Fibroblast of skin of right quadriceps (primary cell): ENCODE data around the gene GALC.
"Not testable (repeated sequence)": the region's sequence is repeated elsewhere in the genome, so short reads cannot be mapped to it uniquely, and the experiment has no call there.

Source experiments
- DNase-seq: peaks from one replicate; pipeline ENCODE4 v3.0.0-alpha.2; 2013

GALC gene

DNA sequence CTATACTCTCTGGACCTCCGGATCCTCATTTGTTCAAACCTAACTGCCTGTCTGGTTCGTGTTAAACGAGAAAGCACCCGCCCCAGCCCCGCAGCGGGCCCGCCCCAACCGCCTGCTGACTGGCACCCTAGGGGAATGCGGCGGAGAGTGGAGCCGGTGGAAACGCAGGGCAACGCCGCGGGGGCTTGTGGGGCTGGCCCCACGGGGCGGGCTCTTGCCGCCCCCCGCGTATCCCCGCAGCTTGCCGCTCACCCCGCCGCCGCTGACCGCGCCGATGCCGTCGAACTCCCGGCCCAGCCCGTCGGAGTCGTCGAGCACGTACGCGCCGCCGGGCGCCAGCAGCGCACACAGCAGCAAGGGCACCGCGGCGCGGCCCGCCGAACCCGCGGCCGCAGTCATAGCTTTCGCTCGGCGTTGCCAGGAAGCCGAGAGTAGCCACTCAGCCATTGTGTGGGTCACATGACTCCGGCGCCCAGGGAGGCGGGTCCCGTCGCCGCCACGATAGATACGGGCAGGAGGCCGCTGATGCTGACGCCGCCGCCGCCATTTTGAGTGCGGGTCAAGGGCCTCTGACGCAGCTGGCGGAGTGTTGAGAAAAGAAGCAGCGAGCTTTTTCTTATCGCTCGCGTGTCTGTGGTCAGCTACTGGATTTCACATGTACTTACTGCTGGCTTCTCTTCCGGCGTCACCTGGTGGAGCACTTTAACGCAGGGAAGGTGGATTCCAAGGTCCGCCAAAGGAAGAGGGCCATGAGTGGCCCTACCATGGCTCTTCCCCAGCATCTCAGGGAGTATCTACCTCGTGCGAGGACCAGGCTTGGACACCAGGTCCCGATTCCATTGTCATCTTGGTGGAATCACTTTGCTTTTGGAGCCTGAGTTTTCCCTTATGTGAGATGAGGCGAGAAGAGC is at the start of gene GALC:
Gene GALC, minus strand, starts transcription at position 465 of the 911 bp plus-strand sequence. Its CDS starts 18 bp downstream, at position 447.
- peak; percentile 91 for DNase-seq

DNA sequence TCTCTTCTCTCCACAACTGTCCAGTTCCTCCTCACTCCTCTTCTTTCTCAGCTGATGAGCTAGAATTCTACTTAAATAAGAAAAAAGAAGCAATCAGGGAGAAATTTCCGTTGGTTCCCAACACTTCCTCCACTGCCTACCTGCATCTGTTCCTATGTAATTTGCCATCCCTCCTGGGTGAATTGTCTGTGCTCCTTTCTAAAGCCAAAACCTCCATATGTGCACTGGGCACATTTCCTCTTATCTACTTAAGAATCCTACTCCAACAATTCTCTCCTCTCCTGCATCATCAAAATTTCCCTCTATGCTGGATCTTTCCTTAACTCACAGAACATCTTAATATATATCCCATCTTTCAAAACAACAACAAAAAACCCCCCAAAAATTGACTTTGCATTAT is 47.2 kb upstream of the GALC start:
- no peak for DNase-seq

DNA sequence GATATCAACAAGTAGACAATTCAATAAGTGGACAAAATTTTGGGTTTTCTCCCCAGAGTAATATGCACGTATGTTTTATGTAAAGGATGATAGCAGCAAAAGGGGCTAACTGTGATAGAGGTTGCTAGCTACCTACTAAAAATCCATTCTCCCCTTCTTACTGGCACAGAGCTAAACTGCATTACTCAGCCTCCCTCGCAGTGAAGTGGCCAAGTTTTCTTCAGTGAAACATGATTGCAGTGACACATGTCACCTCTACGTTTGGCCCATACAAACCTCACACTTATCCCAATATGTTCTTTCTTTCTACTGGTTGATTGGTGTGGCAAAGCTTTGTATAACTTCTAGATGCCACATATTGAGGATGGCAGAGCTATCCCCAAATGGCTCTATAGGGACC is 46.2 kb upstream of the GALC start:
- no peak for DNase-seq

DNA sequence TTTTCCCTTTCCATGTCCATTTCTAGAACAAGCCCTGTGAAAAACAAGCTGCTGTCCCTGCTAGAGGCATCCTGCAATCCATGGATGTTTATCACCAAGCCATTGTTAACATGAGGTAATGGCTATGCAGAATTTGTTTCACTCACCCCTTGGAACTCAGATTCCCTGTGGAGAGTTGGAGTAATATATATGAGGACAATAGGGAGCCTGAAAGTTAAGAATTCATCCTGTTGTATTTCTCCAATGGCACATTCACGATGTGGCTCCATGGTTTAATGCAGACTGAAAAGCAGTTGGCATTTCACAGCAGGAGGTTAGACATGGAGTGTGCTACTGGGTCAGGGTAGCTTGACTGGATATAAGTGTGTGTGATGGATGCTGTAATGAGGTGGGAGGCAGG is 44.3 kb upstream of the GALC start:
- DNase-seq, result no peak

DNA sequence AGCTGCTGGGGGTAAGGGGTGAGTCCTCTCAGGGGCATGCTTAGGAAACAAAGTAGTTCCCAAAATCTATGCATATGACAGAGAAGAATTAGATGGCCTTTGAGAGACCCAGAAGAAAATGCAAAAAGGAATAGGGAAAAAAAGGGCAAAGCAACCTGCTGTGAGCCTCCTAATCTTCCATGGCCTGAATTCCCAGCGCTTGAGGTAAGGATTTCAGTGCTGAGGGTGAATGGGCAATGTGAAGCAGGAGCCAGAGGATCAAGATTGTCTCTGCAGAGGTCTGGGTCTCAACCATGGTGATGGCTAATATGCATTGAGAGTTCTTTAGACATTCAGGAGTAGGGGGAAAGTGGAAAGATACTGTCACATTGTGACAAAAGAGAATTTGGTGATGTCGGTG is 43.4 kb upstream of the GALC start:
- no peak for DNase-seq

DNA sequence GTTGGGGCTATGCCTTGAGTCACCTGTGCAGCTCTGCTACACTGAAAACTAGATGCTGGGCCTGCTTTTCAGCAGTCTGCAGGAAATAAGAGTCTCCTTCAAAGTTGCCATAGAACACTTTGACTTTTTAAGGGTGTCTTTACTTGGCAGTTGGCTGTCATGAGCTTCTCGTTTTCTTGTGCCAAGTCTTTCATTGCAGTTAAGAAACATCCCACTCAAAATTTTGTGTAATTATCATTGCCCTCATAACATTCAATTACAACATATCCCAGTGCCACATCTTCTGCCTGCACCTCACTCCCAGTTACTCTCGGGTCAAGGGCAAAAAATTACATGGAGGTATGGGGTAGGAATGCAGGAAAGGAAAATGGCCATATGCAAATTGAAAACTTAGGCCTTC is 41.1 kb upstream of the GALC start:
- DNase-seq, result no peak

DNA sequence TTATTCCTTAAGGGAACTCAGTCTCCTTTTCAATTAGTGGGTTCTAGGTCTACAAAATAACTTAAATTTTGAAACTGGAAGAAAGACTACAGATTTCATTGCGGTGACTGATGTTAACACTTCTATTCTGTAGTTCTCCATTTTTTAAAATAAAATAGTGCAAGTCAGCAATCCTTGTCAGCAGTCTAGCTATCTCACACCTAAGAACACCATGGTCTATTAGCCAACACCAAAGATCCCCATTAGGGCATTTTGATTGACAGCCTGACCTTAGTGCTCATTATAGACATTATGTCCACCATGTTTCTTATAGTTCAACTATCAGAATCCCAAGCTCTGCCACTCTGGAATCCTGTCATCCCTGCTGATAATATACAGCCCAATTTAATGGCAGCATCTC is 39.4 kb upstream of the GALC start:
- DNase-seq, result no peak

DNA sequence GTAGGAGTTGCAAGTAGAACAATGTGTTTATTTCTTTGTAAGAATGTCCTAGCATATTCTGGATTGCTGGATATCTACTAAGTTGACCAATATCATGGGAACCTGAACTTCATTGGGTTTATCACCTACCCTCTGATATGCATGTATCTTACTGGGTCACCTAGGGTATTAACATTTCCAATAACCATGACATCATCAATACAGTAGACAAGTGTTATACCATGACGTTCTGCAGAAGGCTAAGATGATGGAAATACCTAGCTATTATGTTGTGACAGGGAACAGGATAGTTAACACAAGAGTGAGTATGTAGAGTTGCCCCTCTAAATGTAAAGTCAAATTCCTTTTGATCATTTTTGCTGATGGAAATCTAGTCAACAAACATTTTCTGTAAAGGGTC is 37.9 kb upstream of the GALC start:
- DNase-seq, result no peak

DNA sequence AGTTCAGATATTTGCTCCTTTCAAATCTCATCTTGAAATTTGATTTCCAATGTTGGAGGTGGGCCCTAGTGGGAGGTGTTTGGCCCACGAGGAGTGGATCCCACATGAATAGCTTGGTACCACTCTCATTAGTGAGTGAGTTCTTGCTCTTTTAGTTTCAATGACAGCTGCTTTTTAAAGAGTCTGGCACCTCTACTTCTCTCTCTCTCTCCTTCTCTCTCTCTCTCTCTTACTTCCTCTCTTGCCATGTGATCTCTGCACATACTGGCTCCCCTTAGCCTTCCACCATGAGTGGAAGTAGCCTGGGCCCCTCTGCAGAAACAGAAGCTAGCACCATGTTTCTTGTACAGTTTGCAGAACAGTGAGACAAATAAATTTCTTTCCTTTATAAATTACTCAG is 37.1 kb upstream of the GALC start:
- DNase-seq, result no peak

DNA sequence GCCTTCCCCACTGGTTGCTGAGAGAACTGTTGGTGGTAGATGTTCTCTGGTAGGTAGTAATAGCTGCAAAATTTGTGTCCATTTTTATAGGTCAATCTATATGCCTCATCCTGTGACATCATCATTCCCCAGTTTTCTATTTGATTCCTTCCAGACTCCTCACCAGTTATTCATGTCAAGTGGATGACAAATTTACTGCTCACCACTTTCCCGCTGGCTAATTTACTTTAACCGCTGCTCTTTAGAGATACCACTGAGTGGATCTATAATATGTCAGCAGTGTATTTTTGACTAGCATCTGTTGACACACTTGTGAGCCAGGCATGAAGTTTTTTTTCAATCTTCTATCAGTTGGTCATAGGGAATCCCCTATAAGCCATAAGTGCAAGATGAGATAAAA is 36.5 kb upstream of the GALC start:
- DNase-seq, result no peak

DNA sequence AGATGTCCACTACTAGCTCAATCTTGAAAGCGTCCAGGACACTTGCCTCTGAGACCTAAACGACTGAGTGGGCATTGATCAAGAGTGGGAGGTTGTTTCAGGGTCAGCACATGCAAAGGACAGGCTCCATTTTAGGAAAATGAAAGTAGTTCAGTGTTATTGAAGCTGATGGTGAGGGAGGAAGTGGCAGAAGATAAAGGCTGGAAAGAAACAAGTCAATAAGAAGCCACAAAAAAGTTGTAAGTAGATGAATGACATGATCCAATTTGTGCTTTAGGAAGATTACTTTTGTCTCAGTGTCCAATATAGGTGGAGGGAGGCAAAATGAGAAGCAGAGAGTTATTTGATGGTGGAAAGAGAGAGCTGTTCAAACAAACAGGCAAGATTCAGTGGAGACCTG is 33.9 kb upstream of the GALC start:
- DNase-seq, result no peak

DNA sequence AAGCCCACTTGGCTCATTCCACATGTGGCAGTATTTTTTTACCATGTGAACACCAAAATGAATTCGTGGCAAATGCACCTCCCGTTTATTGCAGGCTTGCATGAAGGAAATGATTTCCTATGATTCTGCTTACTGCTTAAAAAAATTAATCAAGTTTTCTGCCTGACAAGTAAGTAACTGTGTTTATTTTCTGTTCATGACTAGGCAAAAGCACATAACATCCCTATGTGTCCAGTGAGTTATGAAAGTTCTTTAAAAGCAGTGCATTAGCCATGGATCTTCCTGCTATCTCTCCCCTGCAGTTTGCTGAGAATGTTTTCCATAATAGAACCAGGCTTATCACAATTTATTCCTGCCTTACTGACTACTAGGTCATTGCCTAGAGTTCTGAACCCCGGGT is 32.3 kb upstream of the GALC start:
- no peak for DNase-seq

DNA sequence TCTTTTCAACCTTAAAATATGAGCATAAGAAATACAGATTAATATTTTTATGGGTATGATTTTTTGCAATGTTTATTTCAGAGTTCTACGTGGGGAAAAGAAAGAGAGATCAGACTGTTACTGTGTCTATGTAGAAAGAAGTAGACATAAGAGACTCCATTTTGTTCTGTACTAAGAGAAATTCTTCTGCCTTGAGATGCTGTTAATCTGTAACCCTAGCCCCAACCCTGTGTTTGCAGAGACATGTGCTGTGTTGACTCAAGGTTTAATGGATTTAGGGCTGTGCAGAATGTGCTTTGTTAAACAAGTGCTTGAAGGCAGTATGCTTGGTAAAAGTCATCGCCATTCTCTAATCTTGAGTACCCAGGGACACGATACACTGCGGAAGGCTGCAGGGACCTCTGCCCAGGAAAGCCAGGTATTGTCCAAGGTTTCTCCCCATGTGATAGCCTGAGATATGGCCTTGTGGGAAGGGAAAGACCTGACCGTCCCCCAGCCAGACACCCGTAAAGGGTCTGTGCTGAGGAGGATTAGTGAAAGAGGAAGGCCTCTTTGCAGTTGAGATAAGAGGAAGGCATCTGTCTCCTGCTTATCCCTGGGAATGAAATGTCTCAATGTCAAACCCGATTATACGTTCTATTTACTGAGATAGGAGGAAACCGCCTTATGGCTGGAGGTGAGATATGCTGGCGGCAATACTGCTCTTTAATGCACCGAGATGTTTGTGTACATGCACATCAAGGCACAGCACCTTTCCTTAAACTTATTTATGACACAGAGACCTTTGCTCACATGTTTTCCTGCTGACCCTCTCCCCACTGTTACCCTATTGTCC is 31.5 kb upstream of the GALC start:
- not testable (repeated sequence) for DNase-seq

DNA sequence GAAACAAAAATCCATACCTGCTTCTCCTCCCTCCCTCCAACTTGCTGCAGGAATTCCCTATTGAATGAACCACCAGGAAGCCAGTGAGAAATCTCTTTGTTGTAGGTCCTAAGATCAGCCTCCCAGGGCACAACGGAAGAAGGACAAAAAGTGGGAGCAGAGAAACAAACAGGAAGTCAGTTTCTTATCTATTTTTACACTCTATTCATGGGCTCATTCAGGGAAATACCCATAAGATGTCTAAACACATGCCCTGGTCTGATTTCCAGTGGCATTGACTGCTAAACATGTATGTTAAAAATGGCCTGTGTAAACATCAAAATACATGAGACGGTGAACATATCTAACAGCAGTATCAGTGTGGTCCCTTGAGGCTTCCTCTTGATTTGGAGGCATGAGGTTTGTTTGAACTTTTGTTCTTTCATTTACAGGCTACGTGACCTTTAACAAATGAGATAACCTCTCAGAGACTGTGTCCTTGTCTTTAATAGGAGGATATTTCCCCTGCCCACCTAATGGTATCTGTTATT is 30.7 kb upstream of the GALC start:
- DNase-seq, result no peak

DNA sequence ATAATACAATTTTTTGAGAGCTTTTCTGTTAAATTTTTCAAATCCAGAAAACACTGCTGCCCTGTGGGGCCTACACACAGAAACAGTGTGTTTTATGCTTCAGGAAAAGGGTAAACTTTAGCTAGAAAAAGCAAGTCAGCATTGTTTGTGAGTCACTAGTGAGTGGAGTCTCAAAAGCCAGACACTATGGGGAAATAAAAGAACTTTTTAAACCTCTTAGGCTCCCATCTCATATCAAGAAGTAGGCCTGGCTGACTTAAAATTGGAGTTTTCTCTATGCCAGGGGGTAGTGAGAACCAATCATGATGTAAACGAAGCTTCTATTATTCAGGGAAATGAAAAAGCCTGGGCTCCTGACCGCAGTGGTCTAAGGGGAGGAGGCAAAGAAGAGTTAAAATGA is 24.6 kb upstream of the GALC start:
- DNase-seq, result no peak

DNA sequence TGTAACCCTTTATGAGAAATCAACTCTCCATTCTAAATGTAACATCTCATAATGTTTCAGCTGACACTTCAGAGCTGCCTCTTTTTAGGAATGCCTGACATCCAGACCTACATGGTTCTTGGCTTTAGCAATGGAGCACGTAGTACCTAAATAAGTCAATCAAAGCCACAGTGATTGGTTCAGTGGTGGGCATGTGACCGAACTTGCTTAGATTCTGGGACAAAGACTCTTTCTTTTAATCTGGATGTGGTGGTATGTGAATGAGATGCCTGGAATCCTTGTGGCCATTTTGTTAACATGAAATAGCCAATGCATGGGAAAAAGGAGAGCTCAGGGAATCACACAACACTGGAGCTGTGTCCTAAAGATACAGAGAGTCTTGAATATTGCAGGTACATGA is 23.8 kb upstream of the GALC start:
- DNase-seq, result no peak

DNA sequence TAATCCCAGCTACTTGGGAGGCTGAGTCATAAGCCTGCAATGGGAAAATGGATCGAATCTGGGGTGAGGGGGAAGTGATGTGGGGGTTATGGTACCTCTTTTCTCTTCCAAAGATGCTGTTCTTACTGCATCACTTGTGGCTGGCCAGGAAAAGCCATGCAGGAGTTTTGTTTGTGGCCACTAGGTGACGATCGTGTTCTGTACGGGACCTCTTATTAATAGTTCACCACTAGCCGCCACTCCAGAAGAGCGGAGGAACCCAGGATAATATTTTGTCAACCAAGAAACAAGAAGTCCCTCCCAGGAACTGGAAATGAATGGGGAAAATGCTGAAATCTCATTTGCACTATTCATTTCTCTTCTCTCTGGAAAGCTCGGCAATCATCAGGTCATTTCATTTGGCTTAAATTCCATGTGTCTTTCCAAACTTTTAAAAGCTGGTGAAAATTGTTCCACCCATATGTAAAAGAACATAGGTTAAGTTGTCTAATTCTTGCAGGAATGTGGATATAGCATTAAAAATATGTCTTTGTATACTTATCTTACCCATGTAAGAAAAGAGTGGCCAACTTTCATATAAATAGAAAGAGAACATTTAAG is 20.9 kb upstream of the GALC start:
- peak; percentile 59 for DNase-seq

DNA sequence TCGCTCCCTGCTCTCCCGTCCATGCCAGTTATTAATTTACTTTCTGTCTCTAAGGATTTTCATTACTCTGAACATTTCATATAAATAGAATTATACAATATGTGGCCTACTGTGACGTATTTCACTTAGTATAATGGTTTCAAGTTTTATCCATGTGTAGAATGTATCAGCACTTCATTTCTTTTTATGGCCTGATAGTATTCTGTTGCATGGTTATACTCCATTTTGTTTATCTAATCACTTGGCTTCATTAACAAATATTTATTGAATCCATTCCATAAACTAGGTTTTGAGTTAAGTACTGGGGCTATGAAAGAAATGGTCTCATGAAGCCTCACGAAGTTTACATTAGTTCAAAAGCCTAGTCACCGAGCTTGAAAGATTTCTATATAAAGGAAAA is 19.5 kb upstream of the GALC start:
- DNase-seq, result no peak

DNA sequence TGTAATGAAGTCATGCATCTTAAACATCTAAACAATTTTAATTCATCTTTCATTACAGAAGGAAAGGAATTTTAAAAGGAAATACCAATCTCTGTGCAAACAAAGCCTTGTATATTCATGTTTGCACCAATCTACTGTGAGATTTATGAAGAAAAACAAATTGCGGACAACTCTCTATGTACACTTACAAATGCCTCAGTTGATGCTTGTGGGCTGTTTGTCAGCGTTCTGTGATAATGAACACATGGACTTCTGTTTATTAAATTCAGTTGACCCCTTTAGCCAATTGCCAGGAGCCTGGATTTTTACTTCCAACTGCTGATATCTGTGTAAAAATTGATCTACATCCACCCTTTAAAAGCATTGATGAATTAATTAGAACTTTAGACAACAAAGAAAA is 17.3 kb upstream of the GALC start:
- no peak for DNase-seq

DNA sequence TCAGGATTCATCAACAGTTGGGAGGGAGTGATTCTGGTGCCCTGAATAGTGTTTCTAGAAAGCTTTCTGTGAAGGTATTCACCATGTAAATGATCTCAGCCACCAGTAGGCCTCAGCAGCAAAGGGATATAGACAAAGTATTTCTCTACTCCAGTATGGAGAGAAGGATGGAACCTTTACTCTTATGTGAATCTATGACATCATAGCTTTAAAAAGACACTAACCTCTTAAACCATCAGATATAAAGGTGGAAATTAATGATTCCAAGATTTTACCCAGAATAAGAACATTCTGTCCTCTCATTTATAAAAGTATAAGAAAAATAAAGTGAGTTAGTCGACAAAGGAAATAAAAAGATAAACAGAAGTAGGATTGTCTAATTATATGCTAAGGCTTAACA is 16.5 kb upstream of the GALC start:
- no peak for DNase-seq

DNA sequence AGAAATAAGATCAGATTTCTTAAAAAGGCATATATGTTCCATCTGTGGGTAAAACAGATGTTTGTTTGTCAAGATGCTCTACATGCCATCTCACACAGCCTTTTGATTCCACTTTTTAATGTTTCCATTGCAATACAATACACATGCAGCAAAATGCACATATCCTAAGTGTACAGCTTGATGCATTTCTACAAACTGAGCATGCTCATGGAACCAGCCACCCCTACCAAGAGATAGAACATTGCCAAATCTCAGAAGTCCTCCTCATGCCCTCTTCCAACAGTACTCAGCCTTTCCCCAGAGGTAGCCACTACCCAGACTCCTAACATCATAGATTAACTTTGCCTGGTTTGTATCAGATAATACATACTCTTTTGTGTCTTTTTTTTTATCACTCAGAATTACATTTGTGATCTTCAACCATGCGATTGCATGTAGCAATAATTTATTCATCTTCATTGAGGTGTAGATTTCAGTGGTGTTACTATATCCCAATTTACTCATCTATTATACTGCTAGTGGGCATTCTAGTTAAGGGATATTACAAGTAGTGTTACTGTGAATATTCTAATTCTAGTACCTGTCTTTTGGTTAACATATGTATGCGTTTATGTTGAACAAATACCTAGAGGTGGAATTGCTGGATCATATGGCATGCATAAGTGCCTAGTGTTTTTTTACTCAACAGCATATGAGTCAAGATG is 15.2 kb upstream of the GALC start:
- no peak for DNase-seq

DNA sequence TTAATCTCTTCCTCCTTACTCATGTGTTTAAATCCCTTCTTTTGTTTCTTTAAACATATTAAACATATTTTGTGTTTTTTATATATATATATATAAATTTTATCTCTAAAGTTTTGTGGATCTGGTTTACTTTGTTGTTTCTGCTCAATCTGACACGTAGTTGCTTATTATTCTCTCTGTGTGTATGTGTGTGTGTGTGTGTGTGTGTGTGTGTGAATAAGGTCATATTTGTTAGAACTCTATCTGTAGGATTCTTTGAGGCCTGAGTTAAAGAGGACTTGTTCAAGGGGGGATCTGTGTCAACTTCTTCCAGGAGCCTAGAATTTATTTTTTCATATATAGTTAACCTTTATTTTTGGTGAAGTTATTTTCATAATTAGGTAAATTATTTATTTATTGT is 14.6 kb upstream of the GALC start:
- no peak for DNase-seq
